NOMO-1 (cell line): ENCODE measurements around the gene TRH.

Experiments used
- DNase-seq, 2 experiments: peaks; one replicate each; lab custom pipeline; 2025; ENCODE audit not compliant: unreplicated experiment in 2 of 2; lab: John Stamatoyannopoulos, UW

TRH gene

GRCh38 chr3:129961141-129961541 lies 13.4 kb upstream of the TRH start:
- DNase-seq = peak; percentile 15 to 47

- no peak for DNase-seq
Measured at GRCh38 chr3:129962600-129962999, 11.9 kb upstream of the TRH start.

GRCh38 chr3:129965937-129966336 lies 8.6 kb upstream of the TRH start:
- DNase-seq = no peak

- no peak for DNase-seq
Measured at GRCh38 chr3:129966876-129967275, 7.6 kb upstream of the TRH start.

- DNase-seq = no peak
Measured at GRCh38 chr3:129967761-129968160, 6.8 kb upstream of the TRH start.

- no peak for DNase-seq
Measured at GRCh38 chr3:129971351-129972052, 3.0 kb upstream of the TRH start.

GRCh38 chr3:129972301-129972700 lies 2.2 kb upstream of the TRH start:
- no peak for DNase-seq

GRCh38 chr3:129973853-129974563 lies 512 bp upstream of the TRH start:
- no peak for DNase-seq

GRCh38 chr3:129974833-129975704 lies 549 bp downstream of the TRH start:
- DNase-seq = peak; percentile 46 to 53

- no peak for DNase-seq
Measured at GRCh38 chr3:129975705-129976048, 1.2 kb downstream of the TRH start.

- DNase-seq = no peak
Measured at GRCh38 chr3:129976286-129976685, 1.8 kb downstream of the TRH start.

- DNase-seq = no peak
Measured at GRCh38 chr3:129978123-129978522, 3.6 kb downstream of the TRH start.

- no peak for DNase-seq
Measured at GRCh38 chr3:129979905-129980304, 5.4 kb downstream of the TRH start.

- no peak for DNase-seq
Measured at GRCh38 chr3:129983561-129983960, 9.0 kb downstream of the TRH start.

GRCh38 chr3:129984125-129984524 lies 9.6 kb downstream of the TRH start:
- no peak for DNase-seq

- DNase-seq = no peak
Measured at GRCh38 chr3:129985113-129985512, 10.6 kb downstream of the TRH start.

- no peak for DNase-seq
Measured at GRCh38 chr3:129988429-129988828, 13.9 kb downstream of the TRH start.

- DNase-seq = no peak
Measured at GRCh38 chr3:129989414-129989813, 14.9 kb downstream of the TRH start.

- DNase-seq = no peak
Measured at GRCh38 chr3:129992781-129993180, 18.3 kb downstream of the TRH start.

- no peak for DNase-seq
Measured at GRCh38 chr3:129994883-129995559, 20.5 kb downstream of the TRH start.

GRCh38 chr3:129996073-129996472 lies 21.6 kb downstream of the TRH start:
- no peak for DNase-seq
